HepG2 (cell line): ENCODE data around the gene SPPL3. TPM values are rescaled to one million over a fixed set of nuclear protein-coding genes. Genes with fewer than 3 reads are reported as not detected.

Source experiments
- AKAP8 ChIP-seq: sonication (generic); formaldehyde crosslinking; IDR thresholded peaks from 2 replicates; pipeline ENCODE4 v1.5.1; 2020; ENCODE audit warnings: mild to moderate bottlenecking, missing genetic modification reagents
- DNMT1 ChIP-seq: sonication (generic); formaldehyde crosslinking; IDR thresholded peaks from 2 replicates; pipeline ENCODE4 v1.5.1; 2020; ENCODE audit warnings: mild to moderate bottlenecking, missing genetic modification reagents
- MIER3 ChIP-seq: IDR thresholded peaks from 2 replicates; pipeline ENCODE4 v1.6.1; 2016; ENCODE audit warnings: missing compliant biosample characterization, borderline replicate concordance
- MLLT10 ChIP-seq: sonication (generic); formaldehyde crosslinking; IDR thresholded peaks from 2 replicates; pipeline ENCODE4 v1.4.0; 2020; ENCODE audit warnings: missing genetic modification reagents
- MNT ChIP-seq: fragments of 450-650 bp; IDR thresholded peaks from 2 replicates; pipeline ENCODE4 v1.6.1; 2016
- PCBP2 ChIP-seq: fragments of 200-400 bp; formaldehyde crosslinking; optimal IDR thresholded peaks from 2 replicates; pipeline ENCODE3; 2018; ENCODE audit warnings: low read length, low read depth; ENCODE audit not compliant: poor library complexity, severe bottlenecking
- RBM22 ChIP-seq: fragments of 200-400 bp; formaldehyde crosslinking; optimal IDR thresholded peaks from 2 replicates; pipeline ENCODE3; 2017; ENCODE audit warnings: mild to moderate bottlenecking, low read length, moderate library complexity
- TP53 ChIP-seq: sonication (generic); formaldehyde crosslinking; conservative IDR thresholded peaks from 2 replicates; pipeline ENCODE4 v1.4.0; 2020; ENCODE audit warnings: missing genetic modification reagents
- ZBTB37 ChIP-seq: sonication (generic); formaldehyde crosslinking; IDR thresholded peaks from 2 replicates; pipeline ENCODE4 v1.4.0; 2020; ENCODE audit warnings: mild to moderate bottlenecking, missing genetic modification reagents
- ZBTB46 ChIP-seq: sonication (generic); formaldehyde crosslinking; IDR thresholded peaks from 2 replicates; pipeline ENCODE4 v1.4.0; 2020; ENCODE audit warnings: mild to moderate bottlenecking, missing genetic modification reagents, borderline replicate concordance
- ZNF12 ChIP-seq: sonication (generic); formaldehyde crosslinking; IDR thresholded peaks from 2 replicates; pipeline ENCODE4 v1.5.0; 2020; ENCODE audit warnings: missing genetic modification reagents
- ZNF577 ChIP-seq: sonication (generic); formaldehyde crosslinking; IDR thresholded peaks from 2 replicates; pipeline ENCODE4 v1.4.0; 2020; ENCODE audit warnings: mild to moderate bottlenecking, low read depth, missing genetic modification reagents, borderline replicate concordance
- ZNF678 ChIP-seq: sonication (generic); formaldehyde crosslinking; IDR thresholded peaks from 2 replicates; pipeline ENCODE4 v1.4.0; 2020; ENCODE audit warnings: mild to moderate bottlenecking, missing genetic modification reagents
- ZSCAN22 ChIP-seq: sonication (generic); formaldehyde crosslinking; IDR thresholded peaks from 2 replicates; pipeline ENCODE4 v1.4.0; 2020; ENCODE audit warnings: mild to moderate bottlenecking, missing genetic modification reagents
- polyA plus RNA-seq, 8 experiments: library from polyadenylated mRNA; depleted of rRNA in 3 of 8; stranded (reverse) in 7 of 8; unstranded in 1 of 8; fragments of >200 nt; fragmentation: Illumina TruSeq in 4 of 8; extraction: Trizol in 4 of 8; gene quantifications; 2 replicates each; pipeline versions ENCODE4 v1.2.1 to v1.2.3, GENCODE V29; 2011 to 2016; ENCODE audit warnings: low read depth in 4 of 8, missing spikeins in 1 of 8, mixed read lengths in 1 of 8; ENCODE audit not compliant: insufficient read depth in 1 of 8
- total RNA-seq, 5 experiments: library from RNA; depleted of rRNA; stranded (reverse); fragments of >200 nt; fragmentation: Illumina TruSeq; extraction: Trizol; gene quantifications; 2 replicates each; pipeline ENCODE4 v1.2.3, GENCODE V29; 2016; ENCODE audit warnings: low read depth in 1 of 5
- TF ChIP-seq, protein P1 (sequence below): sonication (generic); formaldehyde crosslinking; IDR thresholded peaks from 2 replicates; pipeline ENCODE4 v1.5.0; 2020; ENCODE audit warnings: mild to moderate bottlenecking, missing genetic modification reagents
- TF ChIP-seq, protein P2 (sequence below): sonication (generic); formaldehyde crosslinking; IDR thresholded peaks from 2 replicates; pipeline ENCODE4 v1.8.0; 2022; ENCODE audit warnings: missing genetic modification reagents, mild to moderate bottlenecking, inconsistent platforms, borderline replicate concordance
- TF ChIP-seq, protein P3 (sequence below): IDR thresholded peaks from 2 replicates; pipeline ENCODE4 v1.6.1; 2018; ENCODE audit warnings: missing genetic modification reagents, mild to moderate bottlenecking, missing compliant biosample characterization
- TF ChIP-seq, protein P4 (sequence below): sonication (generic); formaldehyde crosslinking; IDR thresholded peaks from 2 replicates; pipeline ENCODE4 v1.8.1; 2023; ENCODE audit warnings: mild to moderate bottlenecking, moderate library complexity, missing genetic modification reagents

SPPL3 gene
- total and polyA plus RNA-seq, 2 of the 13 experiments (the other 11 are each of a cell fraction or from before 2014, with no cell fraction given): 8.9 to 9.1 TPM

DNA sequence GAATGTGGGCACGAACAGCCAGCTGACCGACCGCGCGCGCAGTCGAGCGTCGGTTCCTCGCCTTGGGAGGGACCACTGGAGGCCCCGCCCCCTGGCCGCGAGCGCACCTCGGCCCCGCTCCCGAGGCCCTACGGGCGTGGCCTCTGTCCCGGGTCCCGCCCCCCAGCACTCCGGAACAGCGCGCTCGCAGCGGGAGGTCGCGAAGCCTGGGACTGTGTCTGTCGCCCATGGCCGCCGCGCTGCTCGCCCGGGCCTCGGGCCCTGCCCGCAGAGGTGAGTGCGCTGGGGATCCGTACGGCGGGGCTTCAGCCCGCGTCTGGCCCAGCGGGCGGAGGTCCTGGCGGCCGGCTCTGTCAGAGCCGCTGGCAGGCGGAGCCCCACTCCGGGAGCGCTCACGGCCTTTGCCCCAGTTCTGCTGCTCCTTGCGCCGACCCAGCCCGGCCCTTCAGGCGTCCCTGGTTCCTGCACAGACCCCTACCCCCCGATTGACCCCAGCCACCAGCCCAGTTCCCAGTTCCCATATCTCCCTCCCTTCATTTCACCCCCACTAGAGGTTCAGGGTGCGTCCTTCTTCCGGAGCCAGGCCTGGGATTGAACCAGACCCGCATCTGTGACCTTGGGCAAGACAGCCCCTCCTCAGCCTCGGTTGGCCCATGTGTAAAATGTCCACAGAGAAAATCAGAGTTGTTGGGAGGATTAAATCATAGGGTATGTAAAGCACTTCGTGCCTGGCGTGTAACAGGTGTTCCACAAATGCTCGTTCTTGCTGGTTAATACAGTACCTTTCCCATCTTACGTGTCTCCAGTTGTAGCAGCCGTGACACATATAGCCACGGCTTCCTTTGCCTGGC, 178.3 kb downstream of the SPPL3 start, which contains the start of gene ACADS (continued):
- TF ChIP-seq, protein P1, sequence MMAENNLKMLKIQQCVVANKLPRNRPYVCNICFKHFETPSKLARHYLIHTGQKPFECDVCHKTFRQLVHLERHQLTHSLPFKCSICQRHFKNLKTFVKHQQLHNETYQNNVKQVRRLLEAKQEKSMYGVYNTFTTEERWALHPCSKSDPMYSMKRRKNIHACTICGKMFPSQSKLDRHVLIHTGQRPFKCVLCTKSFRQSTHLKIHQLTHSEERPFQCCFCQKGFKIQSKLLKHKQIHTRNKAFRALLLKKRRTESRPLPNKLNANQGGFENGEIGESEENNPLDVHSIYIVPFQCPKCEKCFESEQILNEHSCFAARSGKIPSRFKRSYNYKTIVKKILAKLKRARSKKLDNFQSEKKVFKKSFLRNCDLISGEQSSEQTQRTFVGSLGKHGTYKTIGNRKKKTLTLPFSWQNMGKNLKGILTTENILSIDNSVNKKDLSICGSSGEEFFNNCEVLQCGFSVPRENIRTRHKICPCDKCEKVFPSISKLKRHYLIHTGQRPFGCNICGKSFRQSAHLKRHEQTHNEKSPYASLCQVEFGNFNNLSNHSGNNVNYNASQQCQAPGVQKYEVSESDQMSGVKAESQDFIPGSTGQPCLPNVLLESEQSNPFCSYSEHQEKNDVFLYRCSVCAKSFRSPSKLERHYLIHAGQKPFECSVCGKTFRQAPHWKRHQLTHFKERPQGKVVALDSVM: no peak
- TF ChIP-seq, protein P2, sequence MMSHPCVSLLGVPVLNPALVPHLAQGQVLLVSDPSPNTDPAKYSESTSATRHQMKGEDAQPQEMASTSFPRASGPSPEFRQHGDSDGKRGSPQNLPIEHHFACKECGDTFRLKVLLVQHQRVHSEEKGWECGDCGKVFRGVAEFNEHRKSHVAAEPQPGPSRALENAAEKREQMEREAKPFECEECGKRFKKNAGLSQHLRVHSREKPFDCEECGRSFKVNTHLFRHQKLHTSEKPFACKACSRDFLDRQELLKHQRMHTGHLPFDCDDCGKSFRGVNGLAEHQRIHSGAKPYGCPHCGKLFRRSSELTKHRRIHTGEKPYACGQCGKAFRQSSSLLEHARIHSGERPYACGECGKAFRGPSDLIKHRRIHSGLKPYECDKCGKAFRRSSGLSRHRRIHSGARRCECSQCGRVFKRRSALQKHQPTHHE: no peak
- TF ChIP-seq, protein P3, sequence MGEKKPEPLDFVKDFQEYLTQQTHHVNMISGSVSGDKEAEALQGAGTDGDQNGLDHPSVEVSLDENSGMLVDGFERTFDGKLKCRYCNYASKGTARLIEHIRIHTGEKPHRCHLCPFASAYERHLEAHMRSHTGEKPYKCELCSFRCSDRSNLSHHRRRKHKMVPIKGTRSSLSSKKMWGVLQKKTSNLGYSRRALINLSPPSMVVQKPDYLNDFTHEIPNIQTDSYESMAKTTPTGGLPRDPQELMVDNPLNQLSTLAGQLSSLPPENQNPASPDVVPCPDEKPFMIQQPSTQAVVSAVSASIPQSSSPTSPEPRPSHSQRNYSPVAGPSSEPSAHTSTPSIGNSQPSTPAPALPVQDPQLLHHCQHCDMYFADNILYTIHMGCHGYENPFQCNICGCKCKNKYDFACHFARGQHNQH (CRISPR knock-in tag): peak; percentile 42; the same call in 1 of the 2 replicates
- TF ChIP-seq ZNF577: no peak
- no peak for TF ChIP-seq ZNF12 (CRISPR knock-in tag)
- TF ChIP-seq ZNF678 (CRISPR knock-in tag): no peak
- no peak for TF ChIP-seq ZBTB37
- no peak for TF ChIP-seq MIER3 (CRISPR knock-in tag)
- TF ChIP-seq, protein P4, sequence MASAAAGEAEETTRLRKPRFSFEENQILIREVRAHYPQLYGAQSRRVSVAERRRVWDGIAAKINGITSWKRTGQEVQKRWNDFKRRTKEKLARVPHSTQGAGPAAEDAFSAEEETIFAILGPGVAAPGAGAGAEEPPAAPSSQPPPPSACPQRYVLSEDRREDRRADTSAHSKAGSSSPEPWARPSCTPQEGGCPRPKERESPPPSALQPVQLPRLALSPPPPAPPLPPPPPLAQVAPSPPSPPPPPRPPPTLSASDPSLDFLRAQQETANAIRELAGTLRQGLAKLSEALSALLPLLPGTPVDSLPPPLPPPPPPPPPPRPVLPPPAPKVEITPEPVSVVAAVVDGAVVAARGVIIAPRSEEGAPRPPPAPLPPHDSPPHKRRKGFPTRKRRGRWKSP (CRISPR knock-in tag): peak; percentile 81
- TF ChIP-seq MLLT10 (CRISPR knock-in tag): no peak
- TF ChIP-seq PCBP2: no peak
- TF ChIP-seq RBM22: no peak
- no peak for TF ChIP-seq MNT
- TF ChIP-seq ZSCAN22 (CRISPR knock-in tag): no peak
- TF ChIP-seq DNMT1: no peak
- TF ChIP-seq ZBTB46: no peak
- TF ChIP-seq TP53 (CRISPR knock-in tag): no peak
- TF ChIP-seq AKAP8 (CRISPR knock-in tag): 0 out of 2 replicates have a peak, but pooled peaks have one; percentile 60
